HUDEP-2 (cell line): ENCODE results near the gene RRP1.
A peak's percentile ranks its signal among the peaks of the same experiment; 100 is the strongest.

Source experiments
- DNase-seq, 76 experiments: peaks; one replicate each; lab custom pipeline; 2025; ENCODE audit not compliant: unreplicated experiment in 76 of 76; lab: John Stamatoyannopoulos, UW

The RRP1 gene

GRCh38 chr21:43799301-43799840 is 10.0 kb downstream of the RRP1 start:
- DNase-seq, result no peak

- DNase-seq, result no peak
Measured at GRCh38 chr21:43800124-43800523, 10.7 kb downstream of the RRP1 start.

- DNase-seq, result no peak
Measured at GRCh38 chr21:43800566-43800965, 11.2 kb downstream of the RRP1 start.

GRCh38 chr21:43801006-43801783 is 11.8 kb downstream of the RRP1 start:
- DNase-seq, result no peak

GRCh38 chr21:43802713-43803313 is 13.4 kb downstream of the RRP1 start:
- DNase-seq, result no peak

- DNase-seq, result no peak
Measured at GRCh38 chr21:43803558-43804300, 14.4 kb downstream of the RRP1 start.

GRCh38 chr21:43805275-43805800 is 16.0 kb downstream of the RRP1 start:
- DNase-seq, result no peak

- no peak for DNase-seq
Measured at GRCh38 chr21:43806017-43806710, 16.8 kb downstream of the RRP1 start.

- DNase-seq, result peak in 8 of 76 experiments; percentile 30 to 51 (median 46)
Measured at GRCh38 chr21:43808367-43808766, 19.0 kb downstream of the RRP1 start.

- no peak for DNase-seq
Measured at GRCh38 chr21:43808832-43809251, 19.5 kb downstream of the RRP1 start.

GRCh38 chr21:43809346-43809799 is 20.0 kb downstream of the RRP1 start:
- no peak for DNase-seq

GRCh38 chr21:43809853-43810504 is 20.6 kb downstream of the RRP1 start:
- no peak for DNase-seq

- DNase-seq, result peak in 75 of 76 experiments; percentile 44 to 98 (median 90)
Measured at GRCh38 chr21:43810505-43811261, 21.3 kb downstream of the RRP1 start.

- DNase-seq, result no peak
Measured at GRCh38 chr21:43811262-43812105, 22.1 kb downstream of the RRP1 start.

- no peak for DNase-seq
Measured at GRCh38 chr21:43812139-43812821, 22.9 kb downstream of the RRP1 start.

GRCh38 chr21:43812957-43813655 is 23.7 kb downstream of the RRP1 start:
- DNase-seq, result no peak

GRCh38 chr21:43813656-43813980 is 24.2 kb downstream of the RRP1 start:
- DNase-seq, result no peak
